WTC11 (cell line): ENCODE data around the gene SERPINF2. TPM values are rescaled to one million over a fixed set of nuclear protein-coding genes. Genes with fewer than 3 reads are reported as not detected.

Source experiments
- ATAC-seq: fragments of 200-7000 bp; cut with Tn5 transposase; 2 replicates; pipeline ENCODE4 v1.10.0; 2021; ENCODE audit warnings: mild to moderate bottlenecking, moderate library complexity
- CTCF ChIA-PET: fragments of 300-600 bp; sonication (Branson Sonifier 250); formaldehyde crosslinking; loops from one replicate; lab custom pipeline; 2021; ENCODE audit warnings: antibody characterized with exemption; lab: Charles Lee
- POLR2A ChIA-PET: fragments of 350-600 bp; sonication (Branson Sonifier 250); formaldehyde crosslinking; loops from one replicate; lab custom pipeline; 2021; ENCODE audit warnings: antibody characterized with exemption; lab: Charles Lee
- DNase-seq: peaks from one replicate; pipeline ENCODE4 v3.0.0; 2021; ENCODE audit warnings: low spot score
- H3K27ac Mint-ChIP-seq: 2 replicates; pipeline ENCODE4 v1.8.0; 2021; ENCODE audit warnings: mixed read lengths
- H3K27me3 Mint-ChIP-seq: 2 replicates; pipeline ENCODE4 v1.8.0; 2021; ENCODE audit warnings: low read depth, mild to moderate bottlenecking, moderate library complexity, mixed read lengths
- H3K36me3 Mint-ChIP-seq: 2 replicates; pipeline ENCODE4 v1.8.0; 2021; ENCODE audit warnings: mixed read lengths
- H3K4me1 Mint-ChIP-seq: 2 replicates; pipeline ENCODE4 v1.8.0; 2022; ENCODE audit warnings: mixed read lengths
- H3K4me3 Mint-ChIP-seq: 2 replicates; pipeline ENCODE4 v1.8.0; 2021; ENCODE audit warnings: mild to moderate bottlenecking, moderate library complexity, mixed read lengths
- H3K9me3 Mint-ChIP-seq: 2 replicates; pipeline ENCODE4 v1.8.0; 2021; ENCODE audit warnings: mixed read lengths
- AR ChIP-seq: fragments of 250-450 bp; sonication (Bioruptor Pico); IDR thresholded peaks from 2 replicates; pipeline ENCODE4 v1.9.0; 2021; ENCODE audit warnings: mild to moderate bottlenecking
- ATF1 ChIP-seq: sonication (generic); formaldehyde crosslinking; IDR thresholded peaks from 2 replicates; pipeline ENCODE4 v1.8.1; 2023; ENCODE audit warnings: mild to moderate bottlenecking, moderate library complexity, missing genetic modification reagents
- E2F4 ChIP-seq: sonication (generic); formaldehyde crosslinking; IDR thresholded peaks from 2 replicates; pipeline ENCODE4 v1.8.1; 2022; ENCODE audit warnings: low read depth, mild to moderate bottlenecking, moderate library complexity, missing genetic modification reagents, borderline replicate concordance
- E2F5 ChIP-seq: sonication (generic); formaldehyde crosslinking; IDR thresholded peaks from 2 replicates; pipeline ENCODE4 v1.8.1; 2022; ENCODE audit warnings: mild to moderate bottlenecking, moderate library complexity, missing genetic modification reagents
- EMX1 ChIP-seq: fragments of 250-450 bp; sonication (Bioruptor Pico); IDR thresholded peaks from 2 replicates; pipeline ENCODE4 v1.8.0; 2021; ENCODE audit warnings: mild to moderate bottlenecking
- FOXJ3 ChIP-seq: sonication (generic); formaldehyde crosslinking; IDR thresholded peaks from 2 replicates; pipeline ENCODE4 v1.9.0; 2021; ENCODE audit warnings: missing genetic modification reagents, mild to moderate bottlenecking, borderline replicate concordance
- JAZF1 ChIP-seq: fragments of 250-450 bp; sonication (Bioruptor Pico); IDR thresholded peaks from 2 replicates; pipeline ENCODE4 v1.9.0; 2021; ENCODE audit warnings: moderate library complexity, mild to moderate bottlenecking, inconsistent platforms
- MAX ChIP-seq: sonication (generic); formaldehyde crosslinking; IDR thresholded peaks from 2 replicates; pipeline ENCODE4 v1.8.0; 2022; ENCODE audit warnings: mild to moderate bottlenecking, missing genetic modification reagents
- NR3C1 ChIP-seq: sonication (generic); formaldehyde crosslinking; conservative IDR thresholded peaks from 2 replicates; pipeline ENCODE4 v1.8.1; 2023; ENCODE audit warnings: low read depth, mild to moderate bottlenecking, missing genetic modification reagents
- PRRX2 ChIP-seq: fragments of 250-450 bp; sonication (Bioruptor Pico); IDR thresholded peaks from 2 replicates; pipeline ENCODE4 v1.8.0; 2021; ENCODE audit warnings: mild to moderate bottlenecking
- SOX15 ChIP-seq: fragments of 250-450 bp; sonication (Bioruptor Pico); IDR thresholded peaks from 2 replicates; pipeline ENCODE4 v1.9.0; 2021; ENCODE audit warnings: mild to moderate bottlenecking
- SP1 ChIP-seq: sonication (generic); formaldehyde crosslinking; conservative IDR thresholded peaks from 2 replicates; pipeline ENCODE4 v1.8.1; 2022; ENCODE audit warnings: missing genetic modification reagents
- TEAD1 ChIP-seq: sonication (generic); formaldehyde crosslinking; IDR thresholded peaks from 2 replicates; pipeline ENCODE4 v1.8.0; 2022; ENCODE audit warnings: mild to moderate bottlenecking, missing genetic modification reagents
- TEAD4 ChIP-seq: sonication (generic); formaldehyde crosslinking; IDR thresholded peaks from 2 replicates; pipeline ENCODE4 v1.8.0; 2022; ENCODE audit warnings: mild to moderate bottlenecking, missing genetic modification reagents
- TP53 ChIP-seq: sonication (generic); formaldehyde crosslinking; IDR thresholded peaks from 2 replicates; pipeline ENCODE4 v1.8.1; 2023; ENCODE audit warnings: mild to moderate bottlenecking, missing genetic modification reagents
- USF2 ChIP-seq: sonication (generic); formaldehyde crosslinking; IDR thresholded peaks from 2 replicates; pipeline ENCODE4 v1.8.1; 2023; ENCODE audit warnings: mild to moderate bottlenecking, missing genetic modification reagents, moderate library complexity
- ZNF138 ChIP-seq: sonication (generic); formaldehyde crosslinking; conservative IDR thresholded peaks from 2 replicates; pipeline ENCODE4 v1.8.1; 2022; ENCODE audit warnings: mild to moderate bottlenecking, moderate library complexity, missing genetic modification reagents
- ZNF396 ChIP-seq: fragments of 250-450 bp; sonication (Bioruptor Pico); IDR thresholded peaks from 2 replicates; pipeline ENCODE4 v1.8.0; 2021; ENCODE audit warnings: mild to moderate bottlenecking, moderate library complexity, borderline replicate concordance
- ZNF416 ChIP-seq: fragments of 250-450 bp; sonication (Bioruptor Pico); IDR thresholded peaks from 2 replicates; pipeline ENCODE4 v1.9.0; 2021; ENCODE audit warnings: mild to moderate bottlenecking, inconsistent platforms
- ZNF423 ChIP-seq: fragments of 250-450 bp; sonication (Bioruptor Pico); IDR thresholded peaks from 2 replicates; pipeline ENCODE4 v2.1.2; 2022; ENCODE audit warnings: mild to moderate bottlenecking, moderate library complexity
- total RNA-seq: library from RNA; stranded (reverse); gene quantifications from 3 replicates; pipeline ENCODE4 v1.2.3, GENCODE V29; 2021
- TF ChIP-seq, protein P1 (sequence below): sonication (generic); formaldehyde crosslinking; IDR thresholded peaks from 2 replicates; pipeline ENCODE4 v1.8.1; 2023; ENCODE audit warnings: mild to moderate bottlenecking, missing genetic modification reagents
- TF ChIP-seq, protein P2 (sequence below): sonication (generic); formaldehyde crosslinking; IDR thresholded peaks from 2 replicates; pipeline ENCODE4 v1.8.0; 2022; ENCODE audit warnings: mild to moderate bottlenecking, missing genetic modification reagents
- TF ChIP-seq, protein P3 (sequence below): sonication (generic); formaldehyde crosslinking; IDR thresholded peaks from 2 replicates; pipeline ENCODE4 v1.8.0; 2022; ENCODE audit warnings: mild to moderate bottlenecking, missing genetic modification reagents
- TF ChIP-seq, protein P4 (sequence below): sonication (generic); formaldehyde crosslinking; IDR thresholded peaks from 2 replicates; pipeline ENCODE4 v1.8.1; 2022; ENCODE audit warnings: mild to moderate bottlenecking, missing genetic modification reagents, moderate library complexity, borderline replicate concordance

The SERPINF2 gene
- total RNA-seq, 1 experiment from 2014 or later: 1.6 TPM

- peaks cover 10% of the 10 kb centered on the region for H3K4me1 Mint-ChIP-seq
- no peak overlapping the region for H3K4me3 Mint-ChIP-seq
- ATAC-seq: no peak
- H3K36me3 Mint-ChIP-seq: no peaks in the 10 kb centered on the region
- no peaks in the 10 kb centered on the region for H3K27me3 Mint-ChIP-seq
- POLR2A ChIA-PET: interaction anchor here (0.6 kb wide), 1 partner anchor 62 kb away, joined by 3 read pairs; no protein-coding TSS in a partner anchor
- H3K9me3 Mint-ChIP-seq: no peaks in the 10 kb centered on the region
- TF ChIP-seq TEAD1 (CRISPR knock-in tag) (no peak), NR3C1 (CRISPR knock-in tag) (no peak), ZNF396 (CRISPR knock-in tag) (no peak), E2F5 (CRISPR knock-in tag) (no peak), ZNF416 (CRISPR knock-in tag) (no peak), EMX1 (CRISPR knock-in tag) (no peak), JAZF1 (CRISPR knock-in tag) (no peak), SP1 (no peak), TP53 (CRISPR knock-in tag) (no peak), SOX15 (CRISPR knock-in tag) (no peak), MAX (no peak), ZNF423 (no peak; the same call in 1 of the 2 replicates), ATF1 (CRISPR knock-in tag) (no peak), ZNF138 (no peak), E2F4 (no peak), USF2 (CRISPR knock-in tag) (no peak)
- TF ChIP-seq, protein P1, sequence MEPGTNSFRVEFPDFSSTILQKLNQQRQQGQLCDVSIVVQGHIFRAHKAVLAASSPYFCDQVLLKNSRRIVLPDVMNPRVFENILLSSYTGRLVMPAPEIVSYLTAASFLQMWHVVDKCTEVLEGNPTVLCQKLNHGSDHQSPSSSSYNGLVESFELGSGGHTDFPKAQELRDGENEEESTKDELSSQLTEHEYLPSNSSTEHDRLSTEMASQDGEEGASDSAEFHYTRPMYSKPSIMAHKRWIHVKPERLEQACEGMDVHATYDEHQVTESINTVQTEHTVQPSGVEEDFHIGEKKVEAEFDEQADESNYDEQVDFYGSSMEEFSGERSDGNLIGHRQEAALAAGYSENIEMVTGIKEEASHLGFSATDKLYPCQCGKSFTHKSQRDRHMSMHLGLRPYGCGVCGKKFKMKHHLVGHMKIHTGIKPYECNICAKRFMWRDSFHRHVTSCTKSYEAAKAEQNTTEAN (CRISPR knock-in tag): no peak
- TF ChIP-seq, protein P2, sequence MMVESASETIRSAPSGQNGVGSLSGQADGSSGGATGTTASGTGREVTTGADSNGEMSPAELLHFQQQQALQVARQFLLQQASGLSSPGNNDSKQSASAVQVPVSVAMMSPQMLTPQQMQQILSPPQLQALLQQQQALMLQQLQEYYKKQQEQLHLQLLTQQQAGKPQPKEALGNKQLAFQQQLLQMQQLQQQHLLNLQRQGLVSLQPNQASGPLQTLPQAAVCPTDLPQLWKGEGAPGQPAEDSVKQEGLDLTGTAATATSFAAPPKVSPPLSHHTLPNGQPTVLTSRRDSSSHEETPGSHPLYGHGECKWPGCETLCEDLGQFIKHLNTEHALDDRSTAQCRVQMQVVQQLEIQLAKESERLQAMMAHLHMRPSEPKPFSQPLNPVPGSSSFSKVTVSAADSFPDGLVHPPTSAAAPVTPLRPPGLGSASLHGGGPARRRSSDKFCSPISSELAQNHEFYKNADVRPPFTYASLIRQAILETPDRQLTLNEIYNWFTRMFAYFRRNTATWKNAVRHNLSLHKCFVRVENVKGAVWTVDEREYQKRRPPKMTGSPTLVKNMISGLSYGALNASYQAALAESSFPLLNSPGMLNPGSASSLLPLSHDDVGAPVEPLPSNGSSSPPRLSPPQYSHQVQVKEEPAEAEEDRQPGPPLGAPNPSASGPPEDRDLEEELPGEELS (CRISPR knock-in tag): no peak
- no peak for DNase-seq
- CTCF ChIA-PET: interaction anchor here (0.6 to 1.9 kb wide), 3 partner anchors 7 to 38 kb away, joined by 3 to 8 read pairs (median 5); no protein-coding TSS in a partner anchor
- no peak overlapping the region for H3K27ac Mint-ChIP-seq
These were observed 11.9 kb downstream of the SERPINF2 start for GRCh38 chr17:1754430-1755112.

DNA sequence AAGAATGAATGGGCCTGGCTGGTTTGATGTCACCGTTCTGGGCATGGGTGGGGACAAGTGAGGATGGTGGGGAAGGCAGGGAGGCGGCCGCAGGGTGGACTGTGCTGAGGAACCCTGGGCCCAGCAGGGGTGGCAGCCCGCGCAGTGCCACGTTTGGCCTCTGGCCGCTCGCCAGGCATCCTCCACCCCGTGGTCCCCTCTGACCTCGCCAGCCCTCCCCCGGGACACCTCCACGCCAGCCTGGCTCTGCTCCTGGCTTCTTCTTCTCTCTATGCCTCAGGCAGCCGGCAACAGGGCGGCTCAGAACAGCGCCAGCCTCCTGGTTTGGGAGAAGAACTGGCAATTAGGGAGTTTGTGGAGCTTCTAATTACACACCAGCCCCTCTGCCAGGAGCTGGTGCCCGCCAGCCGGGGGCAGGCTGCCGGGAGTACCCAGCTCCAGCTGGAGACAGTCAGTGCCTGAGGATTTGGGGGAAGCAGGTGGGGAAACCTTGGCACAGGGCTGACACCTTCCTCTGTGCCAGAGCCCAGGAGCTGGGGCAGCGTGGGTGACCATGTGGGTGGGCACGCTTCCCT lies 12.7 kb downstream of the SERPINF2 start:
- Mint-ChIP-seq H3K27ac (no peak overlapping the region), H3K27me3 (no peaks in the 10 kb centered on the region), H3K9me3 (no peaks in the 10 kb centered on the region), H3K4me1 (peaks cover 10% of the 10 kb centered on the region), H3K36me3 (no peaks in the 10 kb centered on the region), H3K4me3 (no peak overlapping the region)
- POLR2A ChIA-PET: no interaction called here
- DNase-seq (no peak), ATAC-seq (no peak)
- CTCF ChIA-PET: interaction anchor here (0.6 to 1.9 kb wide), 7 partner anchors 8 to 106 kb away, joined by 3 to 8 read pairs (median 5); partner anchors contain the start of gene RILP
- TF ChIP-seq ZNF138 (no peak), FOXJ3 (CRISPR knock-in tag) (no peak), AR (CRISPR knock-in tag) (no peak), TEAD4 (CRISPR knock-in tag) (no peak), TP53 (CRISPR knock-in tag) (no peak), PRRX2 (CRISPR knock-in tag) (no peak)
- TF ChIP-seq, protein P3, sequence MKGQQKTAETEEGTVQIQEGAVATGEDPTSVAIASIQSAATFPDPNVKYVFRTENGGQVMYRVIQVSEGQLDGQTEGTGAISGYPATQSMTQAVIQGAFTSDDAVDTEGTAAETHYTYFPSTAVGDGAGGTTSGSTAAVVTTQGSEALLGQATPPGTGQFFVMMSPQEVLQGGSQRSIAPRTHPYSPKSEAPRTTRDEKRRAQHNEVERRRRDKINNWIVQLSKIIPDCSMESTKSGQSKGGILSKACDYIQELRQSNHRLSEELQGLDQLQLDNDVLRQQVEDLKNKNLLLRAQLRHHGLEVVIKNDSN (CRISPR knock-in tag): no peak
- TF ChIP-seq, protein P4, sequence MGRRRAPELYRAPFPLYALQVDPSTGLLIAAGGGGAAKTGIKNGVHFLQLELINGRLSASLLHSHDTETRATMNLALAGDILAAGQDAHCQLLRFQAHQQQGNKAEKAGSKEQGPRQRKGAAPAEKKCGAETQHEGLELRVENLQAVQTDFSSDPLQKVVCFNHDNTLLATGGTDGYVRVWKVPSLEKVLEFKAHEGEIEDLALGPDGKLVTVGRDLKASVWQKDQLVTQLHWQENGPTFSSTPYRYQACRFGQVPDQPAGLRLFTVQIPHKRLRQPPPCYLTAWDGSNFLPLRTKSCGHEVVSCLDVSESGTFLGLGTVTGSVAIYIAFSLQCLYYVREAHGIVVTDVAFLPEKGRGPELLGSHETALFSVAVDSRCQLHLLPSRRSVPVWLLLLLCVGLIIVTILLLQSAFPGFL (CRISPR knock-in tag): no peak
